Type B pancreatic cell (in vitro differentiated cells): ENCODE results near the gene SH3RF2. TPM values are rescaled to one million over a fixed set of nuclear protein-coding genes. Genes with fewer than 3 reads are reported as not detected.

Experiments
- DNase-seq: peaks from one replicate; pipeline ENCODE4 v3.0.0; 2021; ENCODE audit warnings: mixed read lengths; ENCODE audit not compliant: unreplicated experiment; ENCODE audit errors: extremely low spot score
- H3K27ac Mint-ChIP-seq: 2 replicates; pipeline ENCODE4 v1.8.0; 2021; ENCODE audit warnings: mild to moderate bottlenecking, mixed read lengths
- H3K27me3 Mint-ChIP-seq: 2 replicates; pipeline ENCODE4 v1.8.0; 2021; ENCODE audit warnings: mixed read lengths
- H3K36me3 Mint-ChIP-seq: 2 replicates; pipeline ENCODE4 v1.8.0; 2021; ENCODE audit warnings: mixed read lengths
- H3K4me1 Mint-ChIP-seq: one replicate; pipeline ENCODE4 v1.8.0; 2021; ENCODE audit warnings: mixed read lengths; ENCODE audit not compliant: unreplicated experiment
- H3K4me3 Mint-ChIP-seq: 2 replicates; pipeline ENCODE4 v1.8.0; 2021; ENCODE audit warnings: mild to moderate bottlenecking, mixed read lengths
- H3K9me3 Mint-ChIP-seq: 2 replicates; pipeline ENCODE4 v1.8.0; 2021; ENCODE audit warnings: mixed read lengths
- total RNA-seq: library from RNA; stranded (reverse); gene quantifications from 2 replicates; pipeline ENCODE4 v1.2.1, GENCODE V29; 2021; ENCODE audit warnings: low replicate concordance
- TF ChIP-seq, protein P1 (sequence below): fragments of 200-600 bp; sonication (generic); conservative IDR thresholded peaks from 2 replicates; pipeline ENCODE4 v1.5.0; 2021; ENCODE audit warnings: antibody characterized with exemption, mild to moderate bottlenecking

Gene SH3RF2
- total RNA-seq, 1 donor from 2014 or later, result 11.2 TPM

DNA sequence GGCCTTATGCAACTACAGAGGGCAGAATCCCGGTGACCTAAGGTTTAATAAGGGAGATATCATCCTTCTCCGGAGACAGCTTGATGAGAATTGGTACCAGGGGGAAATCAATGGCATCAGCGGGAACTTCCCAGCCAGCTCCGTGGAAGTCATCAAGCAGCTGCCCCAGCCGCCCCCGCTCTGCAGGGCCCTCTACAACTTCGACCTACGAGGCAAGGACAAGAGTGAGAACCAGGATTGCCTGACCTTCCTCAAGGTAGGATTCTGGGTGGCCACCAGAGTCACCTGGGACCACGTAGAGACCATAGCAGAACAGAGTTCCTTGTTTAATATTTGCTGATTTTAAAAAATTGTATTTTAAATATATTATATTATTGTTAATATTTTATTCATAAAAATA is 63.7 kb downstream of the SH3RF2 start:
- no peak for DNase-seq
- Mint-ChIP-seq H3K9me3 (no peaks in the 10 kb centered on the region), H3K4me1 (peaks cover 11% of the 10 kb centered on the region), H3K4me3 (no peak overlapping the region), H3K27ac (no peak overlapping the region), H3K27me3 (no peaks in the 10 kb centered on the region), H3K36me3 (peaks cover 12% of the 10 kb centered on the region)
- TF ChIP-seq, protein P1, sequence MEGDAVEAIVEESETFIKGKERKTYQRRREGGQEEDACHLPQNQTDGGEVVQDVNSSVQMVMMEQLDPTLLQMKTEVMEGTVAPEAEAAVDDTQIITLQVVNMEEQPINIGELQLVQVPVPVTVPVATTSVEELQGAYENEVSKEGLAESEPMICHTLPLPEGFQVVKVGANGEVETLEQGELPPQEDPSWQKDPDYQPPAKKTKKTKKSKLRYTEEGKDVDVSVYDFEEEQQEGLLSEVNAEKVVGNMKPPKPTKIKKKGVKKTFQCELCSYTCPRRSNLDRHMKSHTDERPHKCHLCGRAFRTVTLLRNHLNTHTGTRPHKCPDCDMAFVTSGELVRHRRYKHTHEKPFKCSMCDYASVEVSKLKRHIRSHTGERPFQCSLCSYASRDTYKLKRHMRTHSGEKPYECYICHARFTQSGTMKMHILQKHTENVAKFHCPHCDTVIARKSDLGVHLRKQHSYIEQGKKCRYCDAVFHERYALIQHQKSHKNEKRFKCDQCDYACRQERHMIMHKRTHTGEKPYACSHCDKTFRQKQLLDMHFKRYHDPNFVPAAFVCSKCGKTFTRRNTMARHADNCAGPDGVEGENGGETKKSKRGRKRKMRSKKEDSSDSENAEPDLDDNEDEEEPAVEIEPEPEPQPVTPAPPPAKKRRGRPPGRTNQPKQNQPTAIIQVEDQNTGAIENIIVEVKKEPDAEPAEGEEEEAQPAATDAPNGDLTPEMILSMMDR, result no peak

DNA sequence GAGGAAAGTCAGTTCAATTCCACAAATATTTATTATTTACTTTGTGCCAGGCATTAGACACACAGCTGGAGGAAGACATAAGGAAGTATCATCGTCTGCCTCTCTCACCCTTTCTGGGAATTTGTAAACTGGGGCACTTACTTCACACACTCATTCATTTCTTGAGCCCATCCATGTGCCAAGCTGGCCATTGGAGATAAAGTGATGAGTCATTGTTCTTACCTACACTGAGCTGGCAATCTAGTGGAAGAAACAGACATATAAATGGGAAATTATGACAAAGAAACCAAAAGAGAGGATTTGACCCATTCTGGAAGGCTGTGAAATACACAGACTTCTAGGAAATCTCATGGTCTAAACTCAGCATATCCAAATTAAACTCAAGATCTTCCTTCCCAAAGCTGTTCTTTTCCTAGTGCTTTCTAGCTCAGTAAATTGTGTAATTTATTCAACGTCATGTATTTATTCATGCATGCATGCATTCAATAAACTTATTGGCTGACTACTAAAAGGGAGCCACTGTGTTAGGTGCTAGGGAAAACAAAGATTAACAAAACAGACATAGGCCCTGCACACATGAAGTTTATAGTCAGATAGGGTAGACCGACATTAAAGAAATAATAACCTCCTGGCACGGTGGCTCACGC is 65.3 kb downstream of the SH3RF2 start:
- H3K27me3 Mint-ChIP-seq, result no peaks in the 10 kb centered on the region
- peaks cover 11% of the 10 kb centered on the region for H3K4me1 Mint-ChIP-seq
- no peaks in the 10 kb centered on the region for H3K9me3 Mint-ChIP-seq
- TF ChIP-seq, protein P1, result no peak
- no peak overlapping the region for H3K27ac Mint-ChIP-seq
- H3K36me3 Mint-ChIP-seq, result peaks cover 12% of the 10 kb centered on the region
- DNase-seq, result no peak
- no peak overlapping the region for H3K4me3 Mint-ChIP-seq

DNA sequence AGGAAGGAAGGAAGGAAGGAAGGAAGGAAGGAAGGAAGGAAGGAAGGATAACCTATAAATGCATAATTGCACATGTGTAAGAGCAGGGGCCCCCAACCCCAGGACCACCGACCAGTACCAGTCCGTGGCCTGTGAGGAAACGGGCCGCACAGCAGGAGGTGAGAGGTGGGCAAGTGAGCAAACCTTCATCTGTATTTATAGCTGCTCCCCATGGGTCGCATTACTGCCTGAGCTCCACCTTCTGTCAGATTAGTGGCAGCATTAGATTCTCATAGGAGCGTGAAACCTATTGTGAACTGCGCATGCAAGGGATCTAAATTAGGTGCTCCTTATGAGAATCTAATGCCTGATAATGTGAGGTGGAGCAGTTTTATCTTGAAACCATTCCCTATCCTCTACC is 66.1 kb downstream of the SH3RF2 start:
- DNase-seq, result no peak
- peaks cover 17% of the 10 kb centered on the region for H3K4me1 Mint-ChIP-seq
- TF ChIP-seq, protein P1, result no peak
- H3K9me3 Mint-ChIP-seq, result no peaks in the 10 kb centered on the region
- no peak overlapping the region for H3K27ac Mint-ChIP-seq
- H3K36me3 Mint-ChIP-seq, result peaks cover 12% of the 10 kb centered on the region
- no peaks in the 10 kb centered on the region for H3K27me3 Mint-ChIP-seq
- no peak overlapping the region for H3K4me3 Mint-ChIP-seq

DNA sequence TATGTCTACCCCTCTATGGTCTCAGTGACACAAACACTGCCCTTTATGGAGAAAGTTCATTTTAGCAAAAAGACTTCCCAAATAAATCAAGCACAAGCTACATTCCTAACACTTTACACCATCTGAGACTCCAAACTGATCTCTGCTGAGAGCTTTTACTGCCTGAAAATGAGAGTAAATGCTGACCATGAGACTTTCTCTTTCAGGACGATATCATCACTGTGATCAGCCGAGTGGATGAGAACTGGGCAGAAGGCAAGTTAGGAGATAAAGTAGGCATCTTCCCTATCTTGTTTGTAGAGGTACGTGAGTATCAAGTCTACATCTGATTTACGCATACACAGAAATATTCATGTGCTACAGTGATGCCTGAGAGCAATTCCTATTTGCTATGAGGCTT is 67.5 kb downstream of the SH3RF2 start:
- no peak for DNase-seq
- peaks cover 19% of the 10 kb centered on the region for H3K4me1 Mint-ChIP-seq
- no peak overlapping the region for H3K4me3 Mint-ChIP-seq
- no peaks in the 10 kb centered on the region for H3K27me3 Mint-ChIP-seq
- TF ChIP-seq, protein P1, result no peak
- no peak overlapping the region for H3K27ac Mint-ChIP-seq
- H3K9me3 Mint-ChIP-seq, result no peaks in the 10 kb centered on the region
- H3K36me3 Mint-ChIP-seq, result peaks cover 12% of the 10 kb centered on the region

DNA sequence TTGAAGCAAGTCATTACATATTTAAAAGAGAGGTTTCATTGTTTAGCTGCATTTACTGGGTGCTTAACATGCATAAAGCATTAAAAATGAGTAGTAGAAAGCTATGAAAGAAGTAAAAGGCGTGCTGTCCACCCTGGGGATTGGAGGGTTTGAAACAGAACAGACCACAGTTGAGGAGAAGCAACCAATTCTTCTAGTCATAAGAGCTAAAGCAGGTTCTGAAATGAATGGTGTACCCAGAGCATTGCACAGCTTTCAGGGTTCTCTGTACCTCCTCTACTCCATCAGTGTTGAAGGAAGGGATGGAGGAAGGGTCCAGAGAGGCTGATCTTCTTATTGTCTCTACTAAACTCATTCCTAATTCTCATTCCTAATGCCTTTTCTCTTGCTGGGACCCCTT is 68.9 kb downstream of the SH3RF2 start:
- TF ChIP-seq, protein P1, result no peak
- no peak overlapping the region for H3K4me3 Mint-ChIP-seq
- H3K4me1 Mint-ChIP-seq, result peaks cover 13% of the 10 kb centered on the region
- no peak overlapping the region for H3K27ac Mint-ChIP-seq
- no peak for DNase-seq
- H3K9me3 Mint-ChIP-seq, result no peaks in the 10 kb centered on the region
- no peaks in the 10 kb centered on the region for H3K27me3 Mint-ChIP-seq
- H3K36me3 Mint-ChIP-seq, result peaks cover 12% of the 10 kb centered on the region

DNA sequence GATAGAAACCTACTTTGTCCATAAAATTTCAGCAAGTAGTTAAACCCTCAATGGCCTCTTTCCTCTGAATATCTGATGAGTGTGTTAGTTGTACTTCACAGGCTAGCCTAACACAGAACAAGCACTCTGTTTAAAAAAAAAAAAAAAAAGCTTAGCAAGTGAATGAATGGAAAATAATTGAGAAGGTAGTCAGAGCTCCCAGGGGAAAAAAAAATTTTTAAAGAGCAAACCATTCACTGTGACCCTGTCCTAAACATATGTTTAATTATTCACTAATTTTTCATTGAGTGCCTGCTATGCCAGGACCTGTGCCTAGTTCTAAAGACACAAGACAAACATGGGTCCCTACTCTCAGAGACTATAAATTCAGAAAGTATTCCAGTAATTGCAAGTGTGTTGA is 69.3 kb downstream of the SH3RF2 start:
- no peak for DNase-seq
- no peaks in the 10 kb centered on the region for H3K27me3 Mint-ChIP-seq
- no peak overlapping the region for H3K4me3 Mint-ChIP-seq
- TF ChIP-seq, protein P1, result no peak
- H3K9me3 Mint-ChIP-seq, result no peaks in the 10 kb centered on the region
- peaks cover 13% of the 10 kb centered on the region for H3K4me1 Mint-ChIP-seq
- H3K36me3 Mint-ChIP-seq, result peaks cover 10% of the 10 kb centered on the region
- no peak overlapping the region for H3K27ac Mint-ChIP-seq
